WI38 (cell line): ENCODE measurements around the gene BANF1.
"Not testable (repeated sequence)": the region's sequence is repeated elsewhere in the genome, so short reads cannot be mapped to it uniquely, and the experiment has no call there.

Experiments
- H3K4me3 ChIP-seq: 2 replicates; pipeline ENCODE4 v1.5.1; 2011; ENCODE audit warnings: low read depth, mild to moderate bottlenecking, control low read depth, low read length
- CTCF ChIP-seq: IDR thresholded peaks from 2 replicates; pipeline ENCODE4 v1.5.1; 2012; ENCODE audit warnings: low read depth, mild to moderate bottlenecking, control low read depth, low read length

Gene BANF1

GRCh38 chr11:66006891-66007176 lies 4.5 kb downstream of the BANF1 start:
- no peak for TF ChIP-seq CTCF
- H3K4me3 ChIP-seq: no peak overlapping the region

- H3K4me3 ChIP-seq: no peak overlapping the region
- TF ChIP-seq CTCF: no peak
These were observed 4.9 kb downstream of the BANF1 start for GRCh38 chr11:66007201-66007634.

- no peak overlapping the region for H3K4me3 ChIP-seq
- TF ChIP-seq CTCF: no peak
These were observed 5.8 kb downstream of the BANF1 start for GRCh38 chr11:66008095-66008467.

- H3K4me3 ChIP-seq: no peak overlapping the region
- no peak for TF ChIP-seq CTCF
These were observed 6.3 kb downstream of the BANF1 start for GRCh38 chr11:66008468-66009101.

GRCh38 chr11:66010036-66010435 lies 7.7 kb downstream of the BANF1 start:
- H3K4me3 ChIP-seq: not testable (repeated sequence)

- no peak for TF ChIP-seq CTCF
- no peak overlapping the region for H3K4me3 ChIP-seq
These were observed 9.0 kb downstream of the BANF1 start for GRCh38 chr11:66011239-66011784.

- no peak within 1 kb of the TSS for H3K4me3 ChIP-seq
- TF ChIP-seq CTCF: no peak
These were observed 9.5 kb downstream of the BANF1 start, which contains the start of gene CST6 for GRCh38 chr11:66011785-66012303. Gene CST6 (plus strand): TSS chr11:66012008. CDS start chr11:66012045, 37 bp downstream.
